Articular chondrocyte of knee joint (primary cell): Measurements from ENCODE around the gene STKLD1. TPM values are rescaled to one million over a fixed set of nuclear protein-coding genes. Genes with fewer than 3 reads are reported as not detected.

Source experiments
- small RNA-seq: library from RNA; depleted of rRNA; stranded (forward); fragments of <200 nt; gene quantifications from one replicate; pipeline ENCODE3, GENCODE V24; 2012
- total RNA-seq: library from RNA; depleted of rRNA; stranded (reverse); fragments of >200 nt; gene quantifications from 2 replicates; pipeline ENCODE4 v1.2.3, GENCODE V29; 2012

Gene STKLD1
- total RNA-seq = 0.32 and 1.3 TPM in 2 replicates

DNA sequence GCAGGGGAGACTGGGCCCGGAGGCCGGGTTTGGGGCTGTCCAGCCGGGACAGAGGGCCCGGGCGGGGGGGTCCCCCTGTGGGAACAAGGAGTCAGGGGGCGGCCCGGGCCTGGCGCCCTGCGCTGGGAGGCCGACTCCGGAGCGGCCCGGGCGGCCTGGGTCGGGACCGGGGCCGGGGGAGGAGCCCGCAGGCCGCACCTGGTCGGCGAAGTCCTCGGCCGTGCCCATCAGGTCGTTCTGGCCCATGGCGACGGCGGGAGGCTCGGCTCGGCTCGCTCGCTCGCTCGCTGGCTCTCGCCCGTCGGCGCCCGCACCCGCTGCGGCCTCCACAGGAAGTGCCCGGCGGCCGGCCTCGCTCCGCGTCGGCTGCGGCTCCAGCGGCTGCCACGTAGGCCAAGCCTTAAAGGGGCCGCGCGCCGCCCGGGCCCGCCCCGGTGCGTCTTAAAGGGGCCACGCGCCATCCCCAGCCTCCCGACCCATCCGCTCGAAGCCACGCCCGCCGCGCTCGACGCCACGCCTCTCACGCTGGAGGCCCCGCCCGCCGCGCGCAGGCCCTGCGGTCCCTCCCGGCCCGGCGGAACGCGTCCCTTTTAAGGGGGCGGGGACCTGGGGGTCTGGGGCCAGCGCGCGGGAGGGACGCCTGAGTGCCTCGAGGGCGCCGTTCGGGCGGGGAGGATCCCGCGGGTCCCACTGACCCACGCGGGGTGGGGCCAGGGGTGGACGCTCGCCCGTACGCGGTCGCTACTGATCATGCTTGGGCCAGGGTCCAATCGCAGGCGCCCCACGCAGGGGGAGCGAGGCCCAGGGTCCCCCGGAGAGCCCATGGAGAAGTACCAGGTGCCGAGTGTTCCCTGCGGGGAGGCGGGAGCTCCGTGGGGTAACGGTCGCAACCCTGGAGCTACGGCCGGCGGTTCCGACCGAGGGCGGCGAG is at the start of gene STKLD1, which contains the start of gene SURF4:
TSS of gene STKLD1 (plus strand) at position 643 of the 931 bp plus-strand sequence. CDS start at position 751, 108 bp downstream.
TSS of gene SURF4 (minus strand) at position 337 of the 931 bp plus-strand sequence. CDS start at position 246, 91 bp downstream.

DNA sequence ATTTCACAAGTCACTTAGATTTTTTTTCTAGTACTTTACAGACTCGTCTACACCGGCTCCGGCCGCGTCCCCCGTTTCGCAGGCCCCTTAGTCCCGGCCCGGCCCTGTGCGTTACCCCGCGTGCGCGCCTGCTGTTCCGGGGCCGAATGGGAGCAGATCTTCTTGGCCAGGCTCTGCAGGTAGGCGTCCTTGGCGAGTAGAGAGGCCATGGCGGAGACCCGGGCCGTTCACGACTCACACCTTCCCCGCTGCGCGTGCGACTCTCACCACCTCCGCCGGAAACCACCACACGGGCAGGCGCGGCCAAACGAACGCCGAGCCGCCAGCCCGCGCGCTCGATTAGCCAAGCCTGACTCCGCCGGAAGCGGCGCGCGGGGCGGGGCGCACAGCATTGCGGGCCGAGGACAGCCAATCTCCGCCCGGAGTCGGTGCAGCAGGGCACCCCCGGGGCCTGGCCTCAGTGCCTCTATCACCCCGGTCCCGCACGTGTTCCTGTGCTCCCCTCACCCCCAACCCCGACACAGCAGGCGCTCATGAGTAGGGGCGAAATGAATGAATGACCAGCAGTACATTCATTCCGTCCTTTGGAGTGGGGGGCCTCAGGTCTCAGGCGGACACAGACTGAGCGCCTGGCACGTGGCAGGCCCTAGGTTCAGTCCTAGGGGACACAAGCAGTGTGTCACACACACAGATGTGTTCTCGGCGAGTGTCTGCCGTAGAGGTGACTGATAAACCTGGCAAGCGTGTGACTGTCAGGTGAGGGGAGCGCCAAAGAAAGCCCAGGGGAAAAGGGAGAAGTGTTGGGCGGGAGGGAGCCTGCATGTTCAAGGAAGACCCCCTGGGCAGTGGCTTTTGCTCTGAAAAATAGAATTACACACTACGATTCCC is 40.0 kb upstream of the STKLD1 start, which contains the start of gene SURF6:
TSS of gene SURF6 (minus strand) at position 265 of the 888 bp plus-strand sequence. CDS start at position 209, 56 bp downstream.

GRCh38 chr9:133347985-133348717 is 28.0 kb upstream of the STKLD1 start, which contains the start of the genes MED22 and RPL7A:
Gene MED22, minus strand, starts transcription at chr9:133348131. Its CDS starts 1,469 bp downstream, at chr9:133346662.
Gene RPL7A, plus strand, starts transcription at chr9:133348218. Its CDS starts 26 bp downstream, at chr9:133348244.

GRCh38 chr9:133356391-133357091 is 19.6 kb upstream of the STKLD1 start, which contains the start of the genes SURF1 and SURF2:
Gene SURF1, minus strand, starts transcription at chr9:133356487. Its CDS starts 34 bp downstream, at chr9:133356453.
Gene SURF2, plus strand, starts transcription at chr9:133356550. Its CDS starts 43 bp downstream, at chr9:133356593.

GRCh38 chr9:133417541-133418461 is 41.6 kb downstream of the STKLD1 start, which contains the start of gene REXO4:
Gene REXO4, minus strand, starts transcription at chr9:133418010. Its CDS starts 166 bp downstream, at chr9:133417844.

DNA sequence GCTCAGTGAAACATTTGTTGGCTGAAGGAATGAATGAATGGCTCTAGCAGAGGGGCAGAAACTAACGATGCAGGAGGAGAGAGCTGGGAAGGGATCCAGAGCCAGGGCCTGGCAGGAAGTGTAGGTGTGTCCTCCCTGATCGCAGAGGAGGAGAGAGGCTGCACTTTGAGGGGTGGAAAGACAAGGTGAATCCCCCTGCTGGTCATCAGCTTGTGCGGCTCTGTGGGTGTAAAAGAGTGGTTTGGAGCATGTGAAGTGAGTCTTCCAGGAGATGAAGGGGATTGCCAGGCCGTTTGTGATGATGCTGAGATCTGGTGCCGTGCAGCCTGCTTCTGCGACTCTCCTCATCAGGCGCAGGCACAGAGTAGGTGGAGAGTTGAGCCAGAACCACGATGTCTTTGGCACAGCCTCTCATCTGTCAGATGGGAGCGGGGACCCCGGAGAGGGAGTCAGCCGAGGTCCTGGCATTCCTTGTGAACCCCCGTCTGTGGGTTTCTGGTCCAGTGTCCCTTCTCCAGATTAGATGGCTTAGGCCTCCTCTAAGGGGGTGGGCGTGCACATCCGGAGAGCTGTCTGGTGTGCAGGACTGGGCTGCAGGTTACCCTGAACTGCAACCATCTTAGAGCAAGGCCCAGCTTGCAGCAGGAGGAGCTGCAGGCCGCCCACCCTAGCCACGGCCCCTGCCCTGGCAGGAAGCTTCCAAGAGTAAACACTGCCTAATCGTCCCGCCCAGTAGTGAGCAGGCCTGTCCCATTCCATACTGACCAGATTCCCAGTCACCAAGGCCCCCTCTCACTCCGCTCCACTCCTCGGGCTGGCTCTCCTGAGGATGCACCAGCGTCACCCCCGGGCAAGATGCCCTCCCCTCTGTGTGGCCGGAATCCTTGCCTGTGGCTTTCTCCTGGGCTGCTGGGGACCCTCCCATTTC is 45.7 kb downstream of the STKLD1 start, which contains the start of gene ADAMTS13:
TSS of gene ADAMTS13 (plus strand) at position 753 of the 928 bp plus-strand sequence. CDS start at position 830, 77 bp downstream.

Small RNAs within 50 kb of the gene (small RNA-seq; reads per million reads assigned to genes)
- gene RF00019 = not detected
- not detected for gene SNORD24
- not detected for gene SNORD36A
- gene SNORD36B = not detected
- gene SNORD36C = not detected

Other genes with a start within 250 kb of the STKLD1 start
- 7.4 and 9.5 TPM in 2 replicates for gene GBGT1, start 212.5 kb upstream of the STKLD1 start, total RNA-seq
- not detected in 2 replicates for gene OBP2B, start 167.1 kb upstream of the STKLD1 start, total RNA-seq
- gene ABO, start 101.2 kb upstream of the STKLD1 start, total RNA-seq = not detected in 2 replicates
- gene SURF6, start 40.2 kb upstream of the STKLD1 start, total RNA-seq = 8.1 and 9.4 TPM in 2 replicates
- 14.3 and 15.9 TPM in 2 replicates for gene MED22, start 28.2 kb upstream of the STKLD1 start, total RNA-seq
- gene RPL7A, start 28.1 kb upstream of the STKLD1 start, total RNA-seq = 1,759 and 2,034 TPM in 2 replicates
- 25.6 and 28.0 TPM in 2 replicates for gene SURF1, start 19.9 kb upstream of the STKLD1 start, total RNA-seq
- gene SURF2, start 19.8 kb upstream of the STKLD1 start, total RNA-seq = 6.9 and 7.8 TPM in 2 replicates
- 405 and 413 TPM in 2 replicates for gene SURF4, start 306 bp upstream of the STKLD1 start, total RNA-seq
- gene REXO4, start 41.6 kb downstream of the STKLD1 start, total RNA-seq = 12.7 and 12.9 TPM in 2 replicates
- gene ADAMTS13, start 46.0 kb downstream of the STKLD1 start, total RNA-seq = 0.91 and 1.3 TPM in 2 replicates
- gene CACFD1, start 83.6 kb downstream of the STKLD1 start, total RNA-seq = 6.6 and 7.3 TPM in 2 replicates
- gene SLC2A6, start 102.7 kb downstream of the STKLD1 start, total RNA-seq = 8.3 and 8.9 TPM in 2 replicates
- not detected in 2 replicates for gene MYMK, start 148.6 kb downstream of the STKLD1 start, total RNA-seq
- 0.11 and 0.26 TPM in 2 replicates for gene ADAMTSL2, start 158.3 kb downstream of the STKLD1 start, total RNA-seq
- gene FAM163B, start 233.0 kb downstream of the STKLD1 start, total RNA-seq = not detected in 2 replicates